Measurements from ENCODE around the gene SEMA6B.
A peak's percentile ranks its signal among the peaks of the same experiment; 100 is the strongest.

Gene SEMA6B

DNA sequence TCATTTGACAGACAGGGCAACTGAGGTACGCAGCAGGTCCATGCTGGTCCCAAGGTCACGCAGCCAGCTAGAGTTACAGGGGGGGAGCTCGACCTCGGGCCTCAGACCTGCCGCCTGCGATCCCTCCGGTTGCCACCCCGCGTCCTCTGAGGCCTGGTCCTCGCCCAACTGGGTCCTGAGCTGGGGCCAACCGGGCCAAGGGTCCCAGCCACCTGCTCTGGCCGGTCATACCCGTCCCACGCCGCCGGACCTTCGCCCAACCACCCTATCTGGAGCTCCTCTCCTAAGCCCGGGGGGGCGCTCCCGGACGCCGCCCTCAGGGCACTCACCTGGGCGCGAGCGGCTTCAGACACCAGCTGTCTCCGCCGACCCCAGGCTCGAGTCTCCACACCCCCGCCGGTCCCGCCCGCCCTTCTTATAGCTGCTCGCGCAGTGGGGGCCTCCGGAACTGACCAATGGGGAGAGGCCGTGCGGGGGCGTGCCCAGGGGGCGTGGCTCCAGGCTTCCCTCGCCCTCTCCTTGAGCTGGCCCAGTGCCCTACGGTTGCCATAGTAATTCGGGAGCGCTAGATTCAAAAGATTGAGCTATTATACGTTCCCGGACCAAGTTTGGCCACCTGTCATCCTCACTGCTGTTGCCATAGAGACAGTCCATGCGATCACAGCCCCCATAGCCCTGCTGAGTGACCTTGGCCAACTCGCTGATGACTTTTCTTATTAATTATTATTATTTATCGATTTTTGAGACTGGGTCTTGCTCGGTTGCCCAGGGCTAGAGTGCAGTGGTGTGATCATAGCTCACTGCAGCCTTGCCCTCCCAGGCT, 24.4 kb downstream of the SEMA6B start, which contains the start of gene PLIN5 (continued):
- TF ChIP-seq, protein P1, sequence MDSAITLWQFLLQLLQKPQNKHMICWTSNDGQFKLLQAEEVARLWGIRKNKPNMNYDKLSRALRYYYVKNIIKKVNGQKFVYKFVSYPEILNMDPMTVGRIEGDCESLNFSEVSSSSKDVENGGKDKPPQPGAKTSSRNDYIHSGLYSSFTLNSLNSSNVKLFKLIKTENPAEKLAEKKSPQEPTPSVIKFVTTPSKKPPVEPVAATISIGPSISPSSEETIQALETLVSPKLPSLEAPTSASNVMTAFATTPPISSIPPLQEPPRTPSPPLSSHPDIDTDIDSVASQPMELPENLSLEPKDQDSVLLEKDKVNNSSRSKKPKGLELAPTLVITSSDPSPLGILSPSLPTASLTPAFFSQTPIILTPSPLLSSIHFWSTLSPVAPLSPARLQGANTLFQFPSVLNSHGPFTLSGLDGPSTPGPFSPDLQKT (IDR thresholded peaks at IDR 0.05; ENCODE audit: borderline replicate concordance, low read depth, low read length), result no peak
- TF ChIP-seq ZSCAN16 (tag by site-specific recombination; IDR thresholded peaks at IDR 0.05) (no peak), ZNF239 (tag by site-specific recombination; IDR thresholded peaks at IDR 0.05) (no peak), ZNF302 (tag by site-specific recombination; IDR thresholded peaks at IDR 0.05; ENCODE audit: low read depth) (no peak), ZNF24 (tag by site-specific recombination; IDR thresholded peaks at IDR 0.05) (no peak), ZNF629 (tag by site-specific recombination; IDR thresholded peaks at IDR 0.05) (no peak), ZNF843 (tag by site-specific recombination; IDR thresholded peaks at IDR 0.05) (no peak), EGR2 (tag by site-specific recombination; IDR thresholded peaks at IDR 0.05; ENCODE audit: low read depth) (peak; percentile 73), ZNF174 (tag by site-specific recombination; IDR thresholded peaks at IDR 0.05) (no peak), ZNF521 (tag by site-specific recombination; IDR thresholded peaks at IDR 0.05) (no peak), ZNF610 (tag by site-specific recombination; IDR thresholded peaks at IDR 0.05; ENCODE audit: borderline replicate concordance) (0 out of 2 replicates have a peak, but pooled peaks have one; percentile 21), OSR2 (tag by site-specific recombination; IDR thresholded peaks at IDR 0.05) (no peak), GFI1B (tag by site-specific recombination; IDR thresholded peaks at IDR 0.05) (no peak), ZNF473 (tag by site-specific recombination; IDR thresholded peaks at IDR 0.05) (no peak), ZBTB21 (tag by site-specific recombination; IDR thresholded peaks at IDR 0.05) (no peak), KLF10 (tag by site-specific recombination; IDR thresholded peaks at IDR 0.05) (peak; percentile 99), ZNF140 (tag by site-specific recombination; IDR thresholded peaks at IDR 0.05) (no peak), ZNF416 (tag by site-specific recombination; IDR thresholded peaks at IDR 0.05) (no peak), KLF16 (tag by site-specific recombination; IDR thresholded peaks at IDR 0.05) (peak; percentile 81; the same call in 1 of the 2 replicates), MYNN (tag by site-specific recombination; IDR thresholded peaks at IDR 0.05; ENCODE audit: borderline replicate concordance) (no peak), PRDM1 (tag by site-specific recombination; IDR thresholded peaks at IDR 0.05) (no peak), ZNF544 (tag by site-specific recombination; IDR thresholded peaks at IDR 0.05) (no peak), ZNF366 (tag by site-specific recombination; conservative IDR thresholded peaks at IDR 0.05) (peak; percentile 71), GLIS2 (tag by site-specific recombination; IDR thresholded peaks at IDR 0.05) (peak; percentile 63; the same call in 1 of the 2 replicates), ZNF48 (tag by site-specific recombination; IDR thresholded peaks at IDR 0.05) (no peak), TCF7L2 (IDR thresholded peaks at IDR 0.05; ENCODE audit: borderline replicate concordance, low read depth, low read length) (no peak), SP7 (tag by site-specific recombination; IDR thresholded peaks at IDR 0.05) (no peak), ZNF121 (tag by site-specific recombination; IDR thresholded peaks at IDR 0.05) (0 out of 2 replicates have a peak, but pooled peaks have one; percentile 37), HOXA7 (CRISPR knock-in tag; IDR thresholded peaks at IDR 0.05; ENCODE audit: borderline replicate concordance) (no peak), ZNF571 (tag by site-specific recombination; IDR thresholded peaks at IDR 0.05) (no peak)
- TF ChIP-seq, protein P2, sequence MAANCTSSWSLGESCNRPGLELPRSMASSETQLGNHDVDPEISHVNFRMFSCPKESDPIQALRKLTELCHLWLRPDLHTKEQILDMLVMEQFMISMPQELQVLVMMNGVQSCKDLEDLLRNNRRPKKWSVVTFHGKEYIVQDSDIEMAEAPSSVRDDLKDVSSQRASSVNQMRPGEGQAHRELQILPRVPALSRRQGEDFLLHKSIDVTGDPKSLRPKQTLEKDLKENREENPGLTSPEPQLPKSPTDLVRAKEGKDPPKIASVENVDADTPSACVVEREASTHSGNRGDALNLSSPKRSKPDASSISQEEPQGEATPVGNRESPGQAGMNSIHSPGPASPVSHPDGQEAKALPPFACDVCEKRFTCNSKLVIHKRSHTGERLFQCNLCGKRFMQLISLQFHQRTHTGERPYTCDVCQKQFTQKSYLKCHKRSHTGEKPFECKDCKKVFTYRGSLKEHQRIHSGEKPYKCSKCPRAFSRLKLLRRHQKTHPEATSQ (tag by site-specific recombination; IDR thresholded peaks at IDR 0.05), result no peak
- TF ChIP-seq, protein P3, sequence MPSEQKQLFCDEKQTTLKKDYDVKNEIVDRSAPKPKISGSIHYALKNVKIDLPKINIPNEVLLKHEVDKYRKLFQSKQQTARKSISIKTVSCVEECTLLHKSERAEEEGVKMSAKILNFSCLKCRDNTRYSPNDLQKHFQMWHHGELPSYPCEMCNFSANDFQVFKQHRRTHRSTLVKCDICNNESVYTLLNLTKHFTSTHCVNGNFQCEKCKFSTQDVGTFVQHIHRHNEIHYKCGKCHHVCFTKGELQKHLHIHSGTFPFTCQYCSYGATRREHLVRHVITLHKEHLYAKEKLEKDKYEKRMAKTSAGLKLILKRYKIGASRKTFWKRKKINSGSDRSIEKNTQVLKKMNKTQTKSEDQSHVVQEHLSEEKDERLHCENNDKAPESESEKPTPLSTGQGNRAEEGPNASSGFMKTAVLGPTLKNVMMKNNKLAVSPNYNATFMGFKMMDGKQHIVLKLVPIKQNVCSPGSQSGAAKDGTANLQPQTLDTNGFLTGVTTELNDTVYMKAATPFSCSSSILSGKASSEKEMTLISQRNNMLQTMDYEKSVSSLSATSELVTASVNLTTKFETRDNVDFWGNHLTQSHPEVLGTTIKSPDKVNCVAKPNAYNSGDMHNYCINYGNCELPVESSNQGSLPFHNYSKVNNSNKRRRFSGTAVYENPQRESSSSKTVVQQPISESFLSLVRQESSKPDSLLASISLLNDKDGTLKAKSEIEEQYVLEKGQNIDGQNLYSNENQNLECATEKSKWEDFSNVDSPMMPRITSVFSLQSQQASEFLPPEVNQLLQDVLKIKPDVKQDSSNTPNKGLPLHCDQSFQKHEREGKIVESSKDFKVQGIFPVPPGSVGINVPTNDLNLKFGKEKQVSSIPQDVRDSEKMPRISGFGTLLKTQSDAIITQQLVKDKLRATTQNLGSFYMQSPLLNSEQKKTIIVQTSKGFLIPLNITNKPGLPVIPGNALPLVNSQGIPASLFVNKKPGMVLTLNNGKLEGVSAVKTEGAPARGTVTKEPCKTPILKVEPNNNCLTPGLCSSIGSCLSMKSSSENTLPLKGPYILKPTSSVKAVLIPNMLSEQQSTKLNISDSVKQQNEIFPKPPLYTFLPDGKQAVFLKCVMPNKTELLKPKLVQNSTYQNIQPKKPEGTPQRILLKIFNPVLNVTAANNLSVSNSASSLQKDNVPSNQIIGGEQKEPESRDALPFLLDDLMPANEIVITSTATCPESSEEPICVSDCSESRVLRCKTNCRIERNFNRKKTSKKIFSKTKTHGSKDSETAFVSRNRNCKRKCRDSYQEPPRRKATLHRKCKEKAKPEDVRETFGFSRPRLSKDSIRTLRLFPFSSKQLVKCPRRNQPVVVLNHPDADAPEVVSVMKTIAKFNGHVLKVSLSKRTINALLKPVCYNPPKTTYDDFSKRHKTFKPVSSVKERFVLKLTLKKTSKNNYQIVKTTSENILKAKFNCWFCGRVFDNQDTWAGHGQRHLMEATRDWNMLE (tag by site-specific recombination; conservative IDR thresholded peaks at IDR 0.05; ENCODE audit: low read depth), result no peak
- TF ChIP-seq, protein P4, sequence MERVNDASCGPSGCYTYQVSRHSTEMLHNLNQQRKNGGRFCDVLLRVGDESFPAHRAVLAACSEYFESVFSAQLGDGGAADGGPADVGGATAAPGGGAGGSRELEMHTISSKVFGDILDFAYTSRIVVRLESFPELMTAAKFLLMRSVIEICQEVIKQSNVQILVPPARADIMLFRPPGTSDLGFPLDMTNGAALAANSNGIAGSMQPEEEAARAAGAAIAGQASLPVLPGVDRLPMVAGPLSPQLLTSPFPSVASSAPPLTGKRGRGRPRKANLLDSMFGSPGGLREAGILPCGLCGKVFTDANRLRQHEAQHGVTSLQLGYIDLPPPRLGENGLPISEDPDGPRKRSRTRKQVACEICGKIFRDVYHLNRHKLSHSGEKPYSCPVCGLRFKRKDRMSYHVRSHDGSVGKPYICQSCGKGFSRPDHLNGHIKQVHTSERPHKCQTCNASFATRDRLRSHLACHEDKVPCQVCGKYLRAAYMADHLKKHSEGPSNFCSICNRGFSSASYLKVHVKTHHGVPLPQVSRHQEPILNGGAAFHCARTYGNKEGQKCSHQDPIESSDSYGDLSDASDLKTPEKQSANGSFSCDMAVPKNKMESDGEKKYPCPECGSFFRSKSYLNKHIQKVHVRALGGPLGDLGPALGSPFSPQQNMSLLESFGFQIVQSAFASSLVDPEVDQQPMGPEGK (tag by site-specific recombination; IDR thresholded peaks at IDR 0.05), result peak; percentile 79

All from HEK293 (cell line).